ENCODE data around the gene CAVIN4. TPM values are rescaled to one million over a fixed set of nuclear protein-coding genes. Genes with fewer than 3 reads are reported as not detected.

Gene CAVIN4
- total and polyA plus RNA-seq, 2 donors (not counting 1 experiment from before 2014, with no cell fraction given): 0.50 to 1.5 TPM

DNA sequence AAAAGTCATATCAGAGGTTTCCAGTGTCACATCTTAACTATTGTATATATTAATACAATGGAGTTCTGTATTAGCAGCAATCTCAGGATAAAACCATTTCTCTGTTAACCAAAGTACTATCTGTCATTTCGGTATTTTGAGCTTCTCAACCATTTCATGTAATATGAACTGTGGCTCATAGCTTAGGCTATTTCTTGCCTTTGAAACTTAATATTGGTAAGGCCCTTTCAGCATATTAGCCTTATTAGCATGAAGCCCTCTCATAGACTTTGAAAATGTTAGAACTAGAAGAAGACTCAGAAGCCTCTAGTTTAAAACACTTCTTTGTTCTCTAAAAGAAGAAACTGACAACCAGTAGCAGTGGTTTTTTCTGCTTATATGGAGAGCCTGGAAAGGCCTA is 731 bp downstream of the CAVIN4 start:
- Histone ChIP-seq H3K36me3 (ENCODE audit: control insufficient read depth, insufficient read depth, low read length) (no peaks in the 10 kb centered on the region), H3K27ac (ENCODE audit: insufficient read depth, low read length) (no peak overlapping the region), H2AFZ (ENCODE audit: low read length) (no peak overlapping the region), H3K4me3 (replicated peaks in 1 of 4; ENCODE audit: control extremely low read depth in 1 of 4, insufficient read depth in 1 of 4, low read depth in 3 of 4, low read length in 4 of 4) (no peak overlapping the region), H3K79me2 (ENCODE audit: control insufficient read depth, insufficient read depth, low read length) (no peaks in the 10 kb centered on the region), H3K27me3 (ENCODE audit: control insufficient read depth, insufficient read depth, low read length) (no peaks in the 10 kb centered on the region), H4K20me1 (ENCODE audit: control insufficient read depth, extremely low read depth, insufficient read depth, low read length) (no peaks in the 10 kb centered on the region), H3K4me2 (ENCODE audit: extremely low read depth, insufficient read depth, low read length) (no peak overlapping the region), H3K9me3 (ENCODE audit: control insufficient read depth, insufficient read depth, low read depth, low read length) (no peaks in the 10 kb centered on the region), H3K4me1 (ENCODE audit: control insufficient read depth, extremely low read depth, insufficient read depth, low read length) (peaks cover 5% of the 10 kb centered on the region), H3K9ac (ENCODE audit: insufficient read depth, low read length) (no peak overlapping the region)
- DNase-seq (ENCODE audit: low read depth in 2 of 2): no peak
- TF ChIP-seq EZH2 (IDR thresholded peaks at IDR 0.05; ENCODE audit: low read length, missing control alignments): no peak

DNA sequence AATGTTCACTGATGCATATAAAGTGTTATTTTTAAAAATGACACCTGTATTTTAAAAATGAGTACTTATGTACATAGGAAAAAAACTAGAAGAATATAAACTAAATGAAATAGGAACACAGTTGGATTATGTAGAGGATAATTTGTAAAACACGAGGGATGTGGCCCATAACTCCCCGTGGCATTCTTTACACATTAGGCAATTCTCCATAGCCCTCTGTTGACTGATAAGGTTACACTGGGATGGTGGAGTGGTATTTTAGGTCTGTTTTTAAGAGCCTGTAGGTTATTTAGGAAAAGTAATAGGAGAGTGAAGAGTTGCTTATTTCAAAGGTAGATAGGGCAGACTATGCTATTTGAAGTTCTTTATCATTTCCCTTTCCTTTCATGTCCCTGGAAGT is 1.8 kb downstream of the CAVIN4 start:
- Histone ChIP-seq H2AFZ (ENCODE audit: low read length) (no peak overlapping the region), H3K36me3 (ENCODE audit: control insufficient read depth, insufficient read depth, low read length) (no peaks in the 10 kb centered on the region), H3K4me1 (ENCODE audit: control insufficient read depth, extremely low read depth, insufficient read depth, low read length) (peaks cover 5% of the 10 kb centered on the region), H3K27me3 (ENCODE audit: control insufficient read depth, insufficient read depth, low read length) (no peaks in the 10 kb centered on the region), H3K4me2 (ENCODE audit: extremely low read depth, insufficient read depth, low read length) (no peak overlapping the region), H4K20me1 (ENCODE audit: control insufficient read depth, extremely low read depth, insufficient read depth, low read length) (no peaks in the 10 kb centered on the region), H3K9me3 (ENCODE audit: control insufficient read depth, insufficient read depth, low read depth, low read length) (no peaks in the 10 kb centered on the region), H3K27ac (ENCODE audit: insufficient read depth, low read length) (no peak overlapping the region), H3K79me2 (ENCODE audit: control insufficient read depth, insufficient read depth, low read length) (no peaks in the 10 kb centered on the region), H3K4me3 (replicated peaks in 1 of 4; ENCODE audit: control extremely low read depth in 1 of 4, insufficient read depth in 1 of 4, low read depth in 3 of 4, low read length in 4 of 4) (no peak overlapping the region), H3K9ac (ENCODE audit: insufficient read depth, low read length) (no peak overlapping the region)
- DNase-seq (ENCODE audit: low read depth in 2 of 2): peak in 1 of 2 donors; percentile 73
- no peak for TF ChIP-seq CTCF (conservative IDR thresholded peaks at IDR 0.05 in 1 of 2, IDR thresholded peaks at IDR 0.05 in 1 of 2; ENCODE audit: low read depth in 1 of 2, low read length in 2 of 2)

GRCh38 chr9:100580257-100580656 is 2.4 kb downstream of the CAVIN4 start:
- DNase-seq (ENCODE audit: low read depth in 2 of 2): no peak
- no peak overlapping the region for H3K4me2 ChIP-seq (ENCODE audit: extremely low read depth, insufficient read depth, low read length)
- no peaks in the 10 kb centered on the region for H3K9me3 ChIP-seq (ENCODE audit: control insufficient read depth, insufficient read depth, low read depth, low read length)
- H4K20me1 ChIP-seq (ENCODE audit: control insufficient read depth, extremely low read depth, insufficient read depth, low read length): no peaks in the 10 kb centered on the region
- TF ChIP-seq CTCF (conservative IDR thresholded peaks at IDR 0.05 in 1 of 2, IDR thresholded peaks at IDR 0.05 in 1 of 2; ENCODE audit: low read depth in 1 of 2, low read length in 2 of 2): no peak
- TF ChIP-seq EZH2 (IDR thresholded peaks at IDR 0.05; ENCODE audit: low read length, missing control alignments): no peak
- H2AFZ ChIP-seq (ENCODE audit: low read length): no peak overlapping the region
- H3K4me3 ChIP-seq (replicated peaks in 1 of 4; ENCODE audit: control extremely low read depth in 1 of 4, insufficient read depth in 1 of 4, low read depth in 3 of 4, low read length in 4 of 4): no peak overlapping the region
- H3K27me3 ChIP-seq (ENCODE audit: control insufficient read depth, insufficient read depth, low read length): no peaks in the 10 kb centered on the region
- no peak overlapping the region for H3K27ac ChIP-seq (ENCODE audit: insufficient read depth, low read length)
- H3K79me2 ChIP-seq (ENCODE audit: control insufficient read depth, insufficient read depth, low read length): no peaks in the 10 kb centered on the region
- H3K36me3 ChIP-seq (ENCODE audit: control insufficient read depth, insufficient read depth, low read length): no peaks in the 10 kb centered on the region
- no peak overlapping the region for H3K9ac ChIP-seq (ENCODE audit: insufficient read depth, low read length)
- H3K4me1 ChIP-seq (ENCODE audit: control insufficient read depth, extremely low read depth, insufficient read depth, low read length): peaks cover 5% of the 10 kb centered on the region

Measured in fibroblast of lung (primary cell).